VCaP (cell line): ENCODE data around the gene STOM.

Experiments used
- H3K27ac ChIP-seq: fragments of 450-650 bp; 2 replicates; pipeline ENCODE4 v1.5.1; 2017
- TF ChIP-seq, protein P1 (sequence below): fragments of 450-650 bp; conservative IDR thresholded peaks from 2 replicates; pipeline ENCODE4 v1.5.1; 2017; ENCODE audit warnings: mild to moderate bottlenecking, moderate library complexity

Gene STOM

DNA sequence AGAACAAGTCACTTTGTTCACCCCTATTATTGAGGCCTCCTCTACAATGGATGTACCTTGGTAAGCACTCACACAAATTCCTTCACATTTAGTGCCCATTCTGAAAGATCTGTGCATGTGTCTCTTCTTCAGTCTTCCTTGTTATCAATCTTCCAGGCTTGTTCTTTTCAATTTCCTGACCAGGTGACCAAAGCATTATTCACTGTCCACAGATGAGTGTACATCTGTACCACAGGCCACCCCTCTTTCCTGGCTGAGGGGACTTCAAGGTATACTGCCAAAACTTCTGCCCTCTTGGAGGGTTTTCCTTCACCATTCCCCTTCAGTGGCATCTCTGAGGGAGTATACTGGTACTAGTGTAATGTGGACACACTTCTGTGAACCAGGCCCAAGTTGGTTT lies 25.5 kb upstream of the STOM start:
- no peak overlapping the region for H3K27ac ChIP-seq
- TF ChIP-seq, protein P1, sequence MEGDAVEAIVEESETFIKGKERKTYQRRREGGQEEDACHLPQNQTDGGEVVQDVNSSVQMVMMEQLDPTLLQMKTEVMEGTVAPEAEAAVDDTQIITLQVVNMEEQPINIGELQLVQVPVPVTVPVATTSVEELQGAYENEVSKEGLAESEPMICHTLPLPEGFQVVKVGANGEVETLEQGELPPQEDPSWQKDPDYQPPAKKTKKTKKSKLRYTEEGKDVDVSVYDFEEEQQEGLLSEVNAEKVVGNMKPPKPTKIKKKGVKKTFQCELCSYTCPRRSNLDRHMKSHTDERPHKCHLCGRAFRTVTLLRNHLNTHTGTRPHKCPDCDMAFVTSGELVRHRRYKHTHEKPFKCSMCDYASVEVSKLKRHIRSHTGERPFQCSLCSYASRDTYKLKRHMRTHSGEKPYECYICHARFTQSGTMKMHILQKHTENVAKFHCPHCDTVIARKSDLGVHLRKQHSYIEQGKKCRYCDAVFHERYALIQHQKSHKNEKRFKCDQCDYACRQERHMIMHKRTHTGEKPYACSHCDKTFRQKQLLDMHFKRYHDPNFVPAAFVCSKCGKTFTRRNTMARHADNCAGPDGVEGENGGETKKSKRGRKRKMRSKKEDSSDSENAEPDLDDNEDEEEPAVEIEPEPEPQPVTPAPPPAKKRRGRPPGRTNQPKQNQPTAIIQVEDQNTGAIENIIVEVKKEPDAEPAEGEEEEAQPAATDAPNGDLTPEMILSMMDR: no peak

DNA sequence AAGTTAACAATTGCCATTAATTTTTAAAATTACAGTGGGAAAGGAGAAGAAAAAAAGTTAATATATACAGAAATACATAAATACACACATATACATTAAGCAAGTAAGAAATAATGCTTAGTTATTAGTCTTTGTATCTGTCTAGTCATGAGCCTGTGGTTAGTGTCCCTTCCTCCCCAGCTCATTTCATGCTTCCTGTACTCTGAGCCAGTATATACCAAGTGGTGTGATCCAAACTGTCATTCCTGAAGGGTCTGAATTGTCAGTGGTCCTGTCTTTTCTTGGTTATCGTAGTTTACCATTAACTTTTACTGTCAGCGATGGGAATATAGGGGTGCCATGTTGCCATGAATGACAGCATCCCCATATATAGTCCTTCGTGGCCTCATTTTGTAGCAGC lies 24.2 kb upstream of the STOM start:
- TF ChIP-seq, protein P1: no peak
- no peak overlapping the region for H3K27ac ChIP-seq

DNA sequence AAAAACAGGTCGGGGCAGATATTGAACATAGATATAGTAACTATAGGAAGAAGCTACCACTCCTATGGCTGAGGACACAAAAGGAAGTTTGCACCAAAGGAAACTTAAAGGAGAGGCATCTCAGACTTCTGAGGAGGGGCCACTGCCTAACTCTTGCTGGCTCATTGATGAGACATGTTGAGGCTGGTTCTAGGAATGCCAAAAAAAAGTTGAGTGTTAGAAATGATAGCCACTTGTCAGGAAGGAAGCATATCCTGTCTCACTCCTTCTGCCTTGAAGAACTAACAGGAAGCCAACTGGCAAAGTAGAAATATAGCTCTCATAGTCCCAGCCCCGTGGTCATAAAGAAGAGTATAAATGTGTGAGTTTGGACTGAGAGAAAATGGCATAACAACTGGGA lies 23.3 kb upstream of the STOM start:
- H3K27ac ChIP-seq: no peak overlapping the region
- TF ChIP-seq, protein P1: no peak

DNA sequence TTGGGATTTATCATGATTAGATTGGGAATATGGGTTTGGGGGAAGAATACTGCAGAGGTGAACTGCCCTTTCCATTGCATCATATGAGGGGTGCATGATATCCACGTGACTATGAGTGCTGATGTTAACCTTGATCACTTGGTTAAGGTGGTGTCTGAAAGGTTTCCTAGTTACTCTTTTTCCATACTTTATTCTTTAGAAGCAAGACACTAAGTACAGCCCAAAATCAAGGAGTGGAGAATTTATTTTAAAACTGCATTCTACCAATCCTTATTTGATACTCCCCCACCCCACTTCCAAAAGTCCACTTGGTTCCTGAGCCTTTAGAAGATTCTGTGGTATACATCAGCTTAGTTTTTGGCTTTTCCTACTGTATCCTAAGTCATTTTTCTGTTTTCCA lies 20.3 kb upstream of the STOM start:
- TF ChIP-seq, protein P1: no peak

DNA sequence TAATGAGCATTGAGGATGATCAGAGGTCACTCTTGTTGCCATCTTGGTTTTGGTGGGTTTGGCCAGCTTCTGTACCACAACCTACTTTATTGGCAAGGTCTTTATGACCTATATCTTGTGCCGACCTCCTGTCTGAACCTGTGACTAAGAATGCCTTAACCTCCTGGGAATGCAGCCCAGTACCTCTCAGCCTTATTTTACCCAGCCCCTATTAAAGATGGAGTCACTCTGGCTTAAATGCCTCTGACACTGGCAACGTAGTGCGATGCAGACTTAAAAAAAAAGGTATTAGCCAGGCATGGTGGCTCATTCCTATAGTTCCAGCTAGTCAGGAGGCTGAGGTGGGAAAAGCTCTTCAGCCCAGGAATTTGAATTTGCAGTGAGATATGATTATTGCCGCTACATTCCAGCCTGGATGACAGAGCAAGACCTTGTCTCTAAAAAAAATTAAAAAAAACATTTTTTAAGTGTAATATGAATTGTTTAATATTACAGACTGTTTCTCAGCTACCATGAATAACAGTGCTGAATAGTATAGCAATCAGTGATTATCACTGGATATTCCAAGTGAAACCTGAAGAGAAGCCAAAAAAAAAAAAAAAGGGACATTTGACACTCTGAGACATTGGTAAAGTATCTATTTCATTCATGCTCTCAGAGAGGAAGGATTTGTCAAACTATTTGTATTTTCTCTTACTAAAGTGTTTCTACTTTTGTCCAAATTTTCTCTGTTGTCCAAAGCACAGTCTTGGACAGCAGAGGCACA lies 18.3 kb upstream of the STOM start:
- TF ChIP-seq, protein P1: no peak
- H3K27ac ChIP-seq: no peak overlapping the region

More for the DNA sequence above, 20.3 kb upstream of the STOM start:
- H3K27ac ChIP-seq: no peak overlapping the region

DNA sequence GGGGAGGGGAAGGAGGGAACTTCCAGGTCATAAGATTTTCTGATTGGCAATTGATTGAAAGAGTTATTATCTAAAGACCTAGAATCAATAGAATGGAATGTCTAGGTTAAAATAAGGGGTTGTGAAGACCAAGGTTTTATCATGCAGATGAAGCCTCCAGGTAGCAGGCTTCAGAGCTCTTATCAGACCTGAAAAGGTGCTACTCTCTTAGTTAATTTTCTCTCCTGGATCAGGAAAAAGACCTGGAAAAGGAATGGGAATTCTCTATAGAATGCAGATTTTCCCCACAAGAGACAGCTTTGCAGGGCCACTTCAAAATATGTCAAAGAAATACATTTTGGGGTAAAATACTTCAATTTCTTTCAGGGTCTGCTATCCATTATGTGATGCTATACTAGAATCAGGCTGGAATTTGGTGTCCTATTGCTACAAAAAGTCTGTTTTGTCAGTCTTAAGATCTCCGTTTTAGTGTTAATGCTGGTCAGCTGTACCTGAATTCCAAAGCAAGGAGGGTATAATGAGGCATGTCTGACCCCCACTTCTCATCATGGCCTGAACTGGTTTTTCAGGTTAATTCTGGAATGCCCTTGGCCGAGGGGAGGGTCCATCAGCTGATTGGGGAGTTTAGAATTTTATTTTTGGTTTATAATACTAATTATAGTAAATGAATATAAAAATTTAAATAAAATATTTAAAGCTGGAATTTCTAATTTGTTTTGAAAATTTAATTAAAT lies 16.6 kb upstream of the STOM start:
- TF ChIP-seq, protein P1: no peak
- no peak overlapping the region for H3K27ac ChIP-seq

GRCh38 chr9:121383715-121384114 lies 13.7 kb upstream of the STOM start:
- no peak overlapping the region for H3K27ac ChIP-seq

More at GRCh38 chr9:121383715-121384114, 13.7 kb upstream of the STOM start:
- TF ChIP-seq, protein P1: no peak
